IMR-90 (cell line): ENCODE data around the gene ABL2. TPM values are rescaled to one million over a fixed set of nuclear protein-coding genes. Genes with fewer than 3 reads are reported as not detected.

ENCODE experiments used
- ATAC-seq: fragments of 200-7000 bp; cut with Tn5 transposase; 2 replicates; pipeline ENCODE4 v1.9.1; 2020; ENCODE audit warnings: low read depth, mild to moderate bottlenecking, moderate library complexity
- BruUV-seq: library from RNA; stranded (reverse); fragments of 400-500 nt; replicated peaks from 2 replicates; lab custom pipeline; 2021; lab: Mats Ljungman, UMichigan
- CTCF ChIA-PET: fragments of 300-600 bp; formaldehyde crosslinking; extraction: SDS; loops from one replicate; lab custom pipeline; 2021; ENCODE audit warnings: antibody characterized with exemption; lab: Yijun Ruan, JAX
- POLR2A ChIA-PET: fragments of 300-600 bp; sonication (Branson Sonifier 250); formaldehyde crosslinking; loops from one replicate; lab custom pipeline; 2022; ENCODE audit warnings: antibody characterized with exemption; ENCODE audit not compliant: unreplicated experiment; lab: Charles Lee
- DNase-seq: peaks from one replicate; pipeline ENCODE4 v3.0.0; 2013
- H2AFZ ChIP-seq: replicated peaks from 2 replicates; pipeline ENCODE3; 2013; ENCODE audit warnings: low read length, mild to moderate bottlenecking; ENCODE audit not compliant: poor library complexity
- H2AK5ac ChIP-seq: 2 replicates; pipeline ENCODE4 v1.6.1; 2013; ENCODE audit warnings: low read depth, low read length, inconsistent platforms
- H2AK9ac ChIP-seq: replicated peaks from 2 replicates; pipeline ENCODE3; 2013; ENCODE audit warnings: mild to moderate bottlenecking, low read depth, low read length, moderate library complexity; ENCODE audit not compliant: poor library complexity
- H2BK120ac ChIP-seq: 2 replicates; pipeline ENCODE4 v1.6.1; 2013; ENCODE audit warnings: low read depth, low read length, inconsistent platforms
- H2BK15ac ChIP-seq: 3 replicates; pipeline ENCODE4 v1.6.1; 2013; ENCODE audit warnings: low read depth, low read length, inconsistent platforms
- H2BK20ac ChIP-seq: 2 replicates; pipeline ENCODE4 v1.6.1; 2013; ENCODE audit warnings: low read depth, mild to moderate bottlenecking, inconsistent platforms, low read length, moderate library complexity
- H2BK5ac ChIP-seq: 2 replicates; pipeline ENCODE4 v1.6.1; 2013; ENCODE audit warnings: mild to moderate bottlenecking, low read depth, low read length, inconsistent platforms; ENCODE audit not compliant: poor library complexity, severe bottlenecking
- H3K14ac ChIP-seq: replicated peaks from 2 replicates; pipeline ENCODE4 v1.6.1; 2013; ENCODE audit warnings: low read depth, low read length, inconsistent platforms
- H3K18ac ChIP-seq: 2 replicates; pipeline ENCODE4 v1.6.1; 2013; ENCODE audit warnings: low read depth, low read length, control low read depth
- H3K23ac ChIP-seq: 2 replicates; pipeline ENCODE4 v1.6.1; 2013; ENCODE audit warnings: low read depth, low read length, inconsistent platforms
- H3K27ac ChIP-seq: 2 replicates; pipeline ENCODE4 v1.5.1; 2013; ENCODE audit warnings: mild to moderate bottlenecking, control low read depth, low read length; ENCODE audit not compliant: insufficient read depth
- H3K27me3 ChIP-seq: 2 replicates; pipeline ENCODE4 v1.6.1; 2013; ENCODE audit warnings: low read length; ENCODE audit not compliant: control insufficient read depth, insufficient read depth
- H3K36me3 ChIP-seq: 2 replicates; pipeline ENCODE4 v1.6.1; 2013; ENCODE audit warnings: low read length, mixed read lengths; ENCODE audit not compliant: control insufficient read depth, insufficient read depth
- H3K4ac ChIP-seq: 2 replicates; pipeline ENCODE4 v1.6.1; 2013; ENCODE audit warnings: low read depth, low read length, inconsistent platforms
- H3K4me1 ChIP-seq: 2 replicates; pipeline ENCODE4 v1.6.1; 2013; ENCODE audit warnings: low read length, mixed read lengths; ENCODE audit not compliant: control insufficient read depth, insufficient read depth
- H3K4me2 ChIP-seq: 2 replicates; pipeline ENCODE4 v1.6.1; 2013; ENCODE audit warnings: low read depth, mild to moderate bottlenecking, control low read depth, low read length, moderate library complexity
- H3K4me3 ChIP-seq: 2 replicates; pipeline ENCODE4 v1.5.1; 2013; ENCODE audit warnings: low read depth, mild to moderate bottlenecking, control low read depth, low read length, moderate library complexity; ENCODE audit not compliant: insufficient read depth
- H3K56ac ChIP-seq: 2 replicates; pipeline ENCODE4 v1.6.1; 2013; ENCODE audit warnings: low read length, inconsistent platforms; ENCODE audit not compliant: insufficient read depth; ENCODE audit errors: extremely low read depth
- H3K79me1 ChIP-seq, 2 experiments: 2 replicates each; pipeline ENCODE4 v1.6.1; 2013; ENCODE audit warnings: low read length in 2 of 2, inconsistent platforms in 1 of 2, low read depth in 1 of 2
- H3K9ac ChIP-seq: 2 replicates; pipeline ENCODE4 v1.6.1; 2013; ENCODE audit warnings: low read depth, low read length, control low read depth
- H3K9me1 ChIP-seq: 2 replicates; pipeline ENCODE4 v1.6.1; 2013; ENCODE audit warnings: low read length, inconsistent platforms; ENCODE audit not compliant: insufficient read depth
- H3K9me3 ChIP-seq: 2 replicates; pipeline ENCODE4 v1.6.1; 2013; ENCODE audit warnings: low read length; ENCODE audit not compliant: control insufficient read depth, insufficient read depth
- H4K20me1 ChIP-seq: 2 replicates; pipeline ENCODE4 v1.6.1; 2013; ENCODE audit warnings: low read length, inconsistent platforms; ENCODE audit not compliant: insufficient read depth
- H4K5ac ChIP-seq: 2 replicates; pipeline ENCODE4 v1.6.1; 2013; ENCODE audit warnings: mild to moderate bottlenecking, low read depth, low read length, control low read depth
- H4K8ac ChIP-seq, 2 experiments: 2 replicates each; pipeline ENCODE4 v1.6.1; 2013; ENCODE audit warnings: low read depth in 2 of 2, low read length in 2 of 2, control low read depth in 1 of 2, inconsistent platforms in 1 of 2
- H4K91ac ChIP-seq: 2 replicates; pipeline ENCODE4 v1.6.1; 2013; ENCODE audit warnings: low read depth, low read length, inconsistent platforms; ENCODE audit not compliant: insufficient read depth
- BHLHE40 ChIP-seq: fragments of 150-350 bp; IDR thresholded peaks from 2 replicates; pipeline ENCODE4 v1.6.1; 2016; ENCODE audit warnings: mild to moderate bottlenecking, low read depth, low read length
- CEBPB ChIP-seq: IDR thresholded peaks from 2 replicates; pipeline ENCODE4 v1.6.1; 2012; ENCODE audit warnings: low read depth, low read length, improper control_type of control experiment
- CHD1 ChIP-seq: IDR thresholded peaks from 2 replicates; pipeline ENCODE4 v1.6.1; 2012; ENCODE audit warnings: low read depth, low read length, improper control_type of control experiment
- MAFK ChIP-seq: IDR thresholded peaks from 2 replicates; pipeline ENCODE4 v1.6.1; 2012; ENCODE audit warnings: low read depth, low read length, improper control_type of control experiment
- MAZ ChIP-seq: IDR thresholded peaks from 2 replicates; pipeline ENCODE4 v1.6.1; 2012; ENCODE audit warnings: low read depth, mild to moderate bottlenecking, low read length, improper control_type of control experiment, moderate library complexity, borderline replicate concordance
- MXI1 ChIP-seq: IDR thresholded peaks from 2 replicates; pipeline ENCODE4 v1.6.1; 2012; ENCODE audit warnings: low read depth, mild to moderate bottlenecking, low read length, moderate library complexity, borderline replicate concordance
- RCOR1 ChIP-seq: IDR thresholded peaks from 2 replicates; pipeline ENCODE4 v1.6.1; 2012; ENCODE audit warnings: mild to moderate bottlenecking, low read length, improper control_type of control experiment; ENCODE audit not compliant: insufficient replicate concordance
- RFX5 ChIP-seq: IDR thresholded peaks from 2 replicates; pipeline ENCODE4 v1.8.0; 2012; ENCODE audit warnings: low read depth, mild to moderate bottlenecking, low read length, moderate library complexity
- WGBS, 2 experiments: methylation state at CpG; one replicate each; pipeline versions ENCODE4 v1.1.5 to v1.1.7; 2013; ENCODE audit warnings: missing lambda C conversion rate in 2 of 2; ENCODE audit not compliant: insufficient read length in 1 of 2; ENCODE audit errors: extremely low coverage in 2 of 2; 5-methylcytosine and 5-hydroxymethylcytosine counted together
- dilution Hi-C: fragments of 300-500 bp; cut with HindIII; formaldehyde crosslinking; loops from one replicate; pipeline ENCODE4 v1.14.3; 2018; ENCODE audit warnings: low sequenced_read_pairs; ENCODE audit not compliant: unreplicated experiment
- in situ Hi-C: fragments of 300-500 bp; cut with MboI; formaldehyde crosslinking; loops from 3 replicates; pipeline ENCODE4 v1.14.3; 2019; ENCODE audit warnings: low sequenced_read_pairs, inconsistent platforms, mixed read lengths
- intact Hi-C: fragments of 100-400 bp; cut with micrococcal nuclease; formaldehyde crosslinking; loops from 2 replicates; pipeline ENCODE4 v1.10.0; 2022
- polyA plus RNA-seq, 3 experiments: library from polyadenylated mRNA; depleted of rRNA; stranded (reverse); fragments of >200 nt; gene quantifications; 2 replicates each; pipeline ENCODE4 v1.2.3, GENCODE V29; 2012; ENCODE audit warnings: low replicate concordance in 1 of 3
- total RNA-seq: library from RNA; depleted of rRNA; stranded (reverse); fragments of >200 nt; gene quantifications from 2 replicates; pipeline ENCODE4 v1.2.3, GENCODE V29; 2012
- TF ChIP-seq, protein P1 (sequence below): fragments of 150-350 bp; IDR thresholded peaks from 2 replicates; pipeline ENCODE4 v1.6.1; 2017; ENCODE audit warnings: mild to moderate bottlenecking, antibody characterized with exemption, low read length, low read depth
- TF ChIP-seq, protein P2 (sequence below): fragments of 150-350 bp; IDR thresholded peaks from 2 replicates; pipeline ENCODE4 v1.6.1; 2016; ENCODE audit warnings: low read depth, mild to moderate bottlenecking, low read length, moderate library complexity, borderline replicate concordance

The ABL2 gene
- total and polyA plus RNA-seq, 2 of the 4 experiments (the other 2 are of a cell fraction), result 9.7 to 110 TPM

DNA sequence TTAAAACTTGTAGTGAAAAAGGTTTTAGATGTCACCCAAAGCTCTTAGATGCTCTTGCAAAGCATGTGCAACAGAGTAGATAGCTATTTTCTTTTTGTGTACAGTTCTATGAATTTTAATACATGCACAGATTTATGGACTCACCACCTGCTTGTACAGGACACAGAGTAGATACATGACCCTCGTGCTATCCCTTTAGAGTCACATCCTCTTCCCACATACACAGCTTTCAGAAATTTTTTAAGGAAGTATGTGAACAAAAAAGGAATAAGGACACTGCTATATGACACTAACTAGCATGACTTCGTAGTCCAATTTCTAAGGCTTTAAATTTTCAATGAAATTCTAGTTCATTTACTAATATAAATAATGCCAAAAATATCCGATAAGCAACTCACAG, 60.9 kb downstream of the ABL2 start:
- WGBS, 2 experiments, result no CpG with 5 or more reads among the region's 3 CpGs
- no peak overlapping the region for H3K27ac ChIP-seq

More for the DNA sequence above, 60.9 kb downstream of the ABL2 start:
- intact Hi-C loops (no loop called here), dilution Hi-C loops (no loop called here), in situ Hi-C loops (no loop called here)
- no peak for TF ChIP-seq BHLHE40
- no peak for TF ChIP-seq RFX5
- no peak for TF ChIP-seq RCOR1
- no peak for TF ChIP-seq MXI1
- TF ChIP-seq CHD1, result no peak
- TF ChIP-seq, protein P1, sequence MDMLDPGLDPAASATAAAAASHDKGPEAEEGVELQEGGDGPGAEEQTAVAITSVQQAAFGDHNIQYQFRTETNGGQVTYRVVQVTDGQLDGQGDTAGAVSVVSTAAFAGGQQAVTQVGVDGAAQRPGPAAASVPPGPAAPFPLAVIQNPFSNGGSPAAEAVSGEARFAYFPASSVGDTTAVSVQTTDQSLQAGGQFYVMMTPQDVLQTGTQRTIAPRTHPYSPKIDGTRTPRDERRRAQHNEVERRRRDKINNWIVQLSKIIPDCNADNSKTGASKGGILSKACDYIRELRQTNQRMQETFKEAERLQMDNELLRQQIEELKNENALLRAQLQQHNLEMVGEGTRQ, result no peak
- no peak for TF ChIP-seq CEBPB
- TF ChIP-seq, protein P2, sequence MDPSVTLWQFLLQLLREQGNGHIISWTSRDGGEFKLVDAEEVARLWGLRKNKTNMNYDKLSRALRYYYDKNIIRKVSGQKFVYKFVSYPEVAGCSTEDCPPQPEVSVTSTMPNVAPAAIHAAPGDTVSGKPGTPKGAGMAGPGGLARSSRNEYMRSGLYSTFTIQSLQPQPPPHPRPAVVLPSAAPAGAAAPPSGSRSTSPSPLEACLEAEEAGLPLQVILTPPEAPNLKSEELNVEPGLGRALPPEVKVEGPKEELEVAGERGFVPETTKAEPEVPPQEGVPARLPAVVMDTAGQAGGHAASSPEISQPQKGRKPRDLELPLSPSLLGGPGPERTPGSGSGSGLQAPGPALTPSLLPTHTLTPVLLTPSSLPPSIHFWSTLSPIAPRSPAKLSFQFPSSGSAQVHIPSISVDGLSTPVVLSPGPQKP, result no peak
- TF ChIP-seq MAFK, result no peak
- no peak for TF ChIP-seq MAZ
- no peak overlapping the region for H3K4me3 ChIP-seq
- H3K27me3 ChIP-seq, result no peaks in the 10 kb centered on the region
- H3K9me3 ChIP-seq, result no peaks in the 10 kb centered on the region
- H2AK5ac ChIP-seq, result no peak overlapping the region
- no peak overlapping the region for H4K8ac ChIP-seq
- H2BK20ac ChIP-seq, result peak overlapping the region; percentile 33; the same call in 1 of the 2 replicates
- no peak overlapping the region for H3K18ac ChIP-seq
- H2AFZ ChIP-seq, result no peak overlapping the region
- no peak overlapping the region for H2AK9ac ChIP-seq
- H2BK15ac ChIP-seq, result peak overlapping the region; percentile 40; the same call in 1 of the 3 replicates
- ChIA-PET POLR2A (no interaction called here), CTCF (no interaction called here)
- ATAC-seq (no peak), DNase-seq (no peak)
- no TSS peak for BruUV-seq
- no peak overlapping the region for H3K4ac ChIP-seq
- no peaks in the 10 kb centered on the region for H4K20me1 ChIP-seq
- H4K5ac ChIP-seq, result no peak overlapping the region
- H3K4me2 ChIP-seq, result no peak overlapping the region
- H3K4me1 ChIP-seq, result peaks cover 6% of the 10 kb centered on the region
- H4K91ac ChIP-seq, result no peak overlapping the region
- H3K9ac ChIP-seq, result no peak overlapping the region
- H3K56ac ChIP-seq, result no peak overlapping the region
- no peak overlapping the region for H3K14ac ChIP-seq
- no peak overlapping the region for H2BK5ac ChIP-seq
- no peaks in the 10 kb centered on the region for H3K36me3 ChIP-seq
- peaks cover 4% of the 10 kb centered on the region for H3K9me1 ChIP-seq
- H3K23ac ChIP-seq, result no peak overlapping the region
- H2BK120ac ChIP-seq, result no peak overlapping the region
- H3K79me1 ChIP-seq, result peaks cover 18 to 42% of the 10 kb centered on the region in 2 experiments
